Myocyte (in vitro differentiated cells): Measurements from ENCODE around the gene GALR2. TPM values are rescaled to one million over a fixed set of nuclear protein-coding genes. Genes with fewer than 3 reads are reported as not detected.
"Not testable (repeated sequence)": the region's sequence is repeated elsewhere in the genome, so short reads cannot be mapped to it uniquely, and the experiment has no call there.

Experiments
- DNase-seq: peaks from one replicate; pipeline ENCODE4 v3.0.0-alpha.2; 2012; ENCODE audit warnings: low read depth
- polyA plus RNA-seq: library from polyadenylated mRNA; unstranded; fragments of >200 nt; gene quantifications from one replicate; pipeline ENCODE4 v1.2.1, GENCODE V29; 2012; ENCODE audit warnings: missing spikeins
- total RNA-seq: library from RNA; depleted of rRNA; stranded (reverse); fragments of >200 nt; gene quantifications from 2 replicates; pipeline ENCODE4 v1.2.3, GENCODE V29; 2014

Gene GALR2, protein sequence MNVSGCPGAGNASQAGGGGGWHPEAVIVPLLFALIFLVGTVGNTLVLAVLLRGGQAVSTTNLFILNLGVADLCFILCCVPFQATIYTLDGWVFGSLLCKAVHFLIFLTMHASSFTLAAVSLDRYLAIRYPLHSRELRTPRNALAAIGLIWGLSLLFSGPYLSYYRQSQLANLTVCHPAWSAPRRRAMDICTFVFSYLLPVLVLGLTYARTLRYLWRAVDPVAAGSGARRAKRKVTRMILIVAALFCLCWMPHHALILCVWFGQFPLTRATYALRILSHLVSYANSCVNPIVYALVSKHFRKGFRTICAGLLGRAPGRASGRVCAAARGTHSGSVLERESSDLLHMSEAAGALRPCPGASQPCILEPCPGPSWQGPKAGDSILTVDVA
- not detected in 2 replicates for total RNA-seq
- 0.09 TPM for polyA plus RNA-seq

GRCh38 chr17:76074390-76075363 lies at the start of gene GALR2:
GALR2 (plus strand) TSS chr17:76074781; CDS start chr17:76074884, 103 bp downstream.
- no peak for DNase-seq

DNA sequence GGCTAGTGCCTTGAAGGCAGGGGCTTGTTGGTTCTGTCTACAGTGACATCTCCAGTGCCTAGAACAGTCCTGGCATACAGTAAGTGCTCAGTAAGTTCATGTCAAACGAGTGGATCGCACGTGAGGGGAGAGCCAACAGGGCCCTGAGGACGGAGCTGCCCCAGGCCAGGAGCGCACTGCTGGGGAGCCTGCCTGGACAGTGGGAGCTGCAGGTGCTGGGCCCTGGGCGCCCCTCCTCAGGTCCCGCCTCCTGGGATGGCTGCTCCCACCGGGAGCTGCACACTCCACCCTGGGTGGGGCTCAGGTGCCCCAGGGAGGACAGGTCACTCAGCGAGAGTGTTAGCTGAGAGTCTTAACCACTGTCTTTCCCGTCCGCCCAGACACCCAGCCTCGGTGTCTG lies 49.3 kb upstream of the GALR2 start:
- no peak for DNase-seq

DNA sequence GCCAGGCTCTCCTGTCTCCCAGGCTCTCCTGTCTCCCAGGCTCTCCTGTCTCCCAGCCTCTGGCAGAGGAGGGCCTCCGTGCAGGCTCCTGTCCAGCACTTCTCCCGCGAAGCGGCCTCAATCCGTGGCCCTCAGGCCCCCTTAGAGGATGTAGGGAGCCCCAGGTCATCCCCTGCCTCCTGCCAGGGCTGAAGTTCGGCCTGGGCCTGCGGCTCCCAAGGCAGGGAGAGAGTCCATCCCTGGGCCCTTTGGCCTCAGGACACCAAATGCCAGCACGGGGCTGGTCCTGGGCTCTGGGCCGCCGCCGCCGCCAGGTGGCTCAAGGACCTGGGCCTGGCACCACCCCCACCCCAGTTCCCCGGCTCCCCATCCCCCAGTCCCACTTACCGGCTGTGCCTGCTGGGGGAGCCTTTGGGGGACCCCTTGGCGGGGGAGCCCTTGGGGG lies 47.8 kb upstream of the GALR2 start:
- DNase-seq = no peak

- DNase-seq = no peak
These were observed 47.3 kb upstream of the GALR2 start, which contains the start of gene EVPL for GRCh38 chr17:76027159-76027839. EVPL (minus strand) TSS chr17:76027306; CDS start chr17:76027198, 108 bp downstream.

- DNase-seq = no peak
These were observed 42.4 kb upstream of the GALR2 start for GRCh38 chr17:76032073-76032779.

DNA sequence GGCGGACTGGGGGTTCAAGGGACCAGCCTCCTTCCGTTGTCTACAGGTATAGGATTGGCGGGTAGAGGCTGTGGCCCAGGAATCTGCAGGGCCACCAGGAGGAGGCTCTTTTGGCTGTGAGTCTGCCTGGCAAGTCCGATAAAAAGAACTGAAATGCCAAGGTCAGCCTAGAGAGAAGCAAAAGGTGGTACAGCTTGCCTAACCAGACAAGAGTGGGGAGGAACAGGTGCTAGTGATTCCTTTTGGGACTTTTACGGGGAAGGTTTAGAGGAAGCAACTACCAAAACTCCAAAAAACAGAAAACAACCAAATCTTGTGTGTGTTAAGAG lies 41.8 kb upstream of the GALR2 start:
- DNase-seq = no peak

GRCh38 chr17:76033139-76033538 lies 41.4 kb upstream of the GALR2 start:
- DNase-seq = no peak

- no peak for DNase-seq
These were observed 39.9 kb upstream of the GALR2 start for GRCh38 chr17:76034428-76035350.

DNA sequence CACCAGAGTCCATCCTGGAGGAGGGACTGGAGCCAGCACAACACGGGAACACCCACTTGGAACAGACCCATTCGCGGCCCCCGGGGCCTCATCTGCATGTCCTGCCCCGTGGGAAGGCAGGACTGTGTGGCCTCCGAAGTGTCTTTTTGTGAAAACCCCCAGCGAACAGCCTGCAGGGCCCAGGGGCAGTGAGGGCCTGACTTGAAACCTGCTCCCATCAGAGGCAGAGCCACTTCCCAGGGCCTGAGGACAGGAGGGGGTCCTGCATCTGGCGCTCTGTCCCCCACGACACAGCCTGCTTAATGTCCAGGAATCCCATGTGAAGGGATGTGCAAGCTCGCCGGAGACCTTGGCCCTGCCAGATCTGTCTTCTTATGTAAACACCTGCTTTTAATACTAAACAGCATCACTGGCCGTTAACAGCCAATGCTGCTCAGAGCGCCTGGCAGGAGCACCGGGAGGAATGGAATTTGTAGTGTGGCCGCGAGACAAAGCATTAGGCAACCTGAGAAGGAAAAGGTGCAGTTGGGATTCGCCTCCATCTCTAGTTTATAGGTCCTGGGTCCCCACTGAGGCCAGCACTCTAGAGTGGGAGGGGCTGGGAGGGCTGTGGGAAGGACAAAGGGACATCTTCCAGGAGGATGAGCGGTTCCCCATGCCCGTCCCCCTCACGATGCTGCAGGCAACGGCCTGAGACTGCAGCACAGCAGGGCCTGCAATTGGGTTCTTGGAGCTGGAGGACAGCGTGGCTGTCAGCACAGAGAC lies 37.9 kb upstream of the GALR2 start:
- DNase-seq = no peak

DNA sequence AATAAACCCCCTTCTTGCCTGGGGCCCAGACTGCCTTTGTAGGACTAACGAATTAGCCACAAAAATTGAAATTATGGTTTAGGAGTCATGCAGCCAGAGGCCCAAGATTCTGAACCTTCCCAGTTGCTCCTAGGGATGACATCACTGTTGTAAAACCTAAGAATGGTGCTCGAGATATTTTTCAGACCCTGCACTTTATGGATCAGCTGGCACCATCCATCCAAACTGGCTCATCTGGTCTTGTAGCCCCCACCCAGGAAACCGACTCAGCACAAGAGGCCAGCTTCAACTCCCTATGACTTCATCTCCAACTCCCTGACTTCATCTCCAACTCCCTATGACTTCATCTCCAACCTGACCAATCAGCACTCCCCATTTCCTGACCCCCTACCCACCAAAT lies 36.5 kb upstream of the GALR2 start:
- DNase-seq = peak; percentile 13

- no peak for DNase-seq
These were observed 35.5 kb upstream of the GALR2 start for GRCh38 chr17:76039121-76039520.

DNA sequence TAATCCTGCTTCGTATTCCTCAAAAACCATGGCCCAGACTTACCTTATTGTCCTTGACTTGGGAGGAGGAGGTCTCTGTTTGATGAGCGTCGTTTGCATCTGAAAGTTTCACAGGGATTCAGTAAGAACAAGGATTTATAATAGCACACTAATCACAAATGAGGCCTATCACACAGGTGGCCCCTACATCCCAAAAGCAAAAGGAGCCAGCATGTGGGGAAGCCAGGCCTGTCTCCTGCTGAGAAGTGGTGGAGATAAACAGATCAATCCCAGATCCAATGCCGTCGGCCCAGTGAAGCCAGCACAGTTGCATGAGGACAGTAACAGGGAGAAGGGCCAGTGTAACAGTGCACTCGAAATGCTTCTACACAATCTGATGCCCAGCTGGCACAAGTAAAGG lies 34.2 kb upstream of the GALR2 start:
- DNase-seq = no peak

DNA sequence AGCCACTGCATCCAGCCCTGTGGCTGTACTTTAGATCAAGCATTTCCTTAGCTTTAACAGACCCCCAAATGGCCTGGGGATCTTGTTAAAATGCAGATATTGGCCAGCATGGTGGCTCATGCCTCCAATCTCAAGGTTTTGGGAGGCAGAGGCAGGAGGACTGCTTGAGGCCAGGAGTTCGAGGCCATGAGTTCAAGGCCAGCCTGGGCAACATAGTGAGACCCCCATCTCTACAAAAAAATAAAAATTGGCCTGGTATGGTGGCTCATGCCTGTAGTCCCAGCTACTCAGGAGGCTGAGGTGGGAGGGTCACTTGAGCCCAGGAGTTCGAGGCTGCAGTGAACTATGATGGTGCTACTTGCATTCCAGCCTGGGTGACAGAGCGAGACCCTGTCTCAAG lies 31.7 kb upstream of the GALR2 start:
- DNase-seq = not testable (repeated sequence)

DNA sequence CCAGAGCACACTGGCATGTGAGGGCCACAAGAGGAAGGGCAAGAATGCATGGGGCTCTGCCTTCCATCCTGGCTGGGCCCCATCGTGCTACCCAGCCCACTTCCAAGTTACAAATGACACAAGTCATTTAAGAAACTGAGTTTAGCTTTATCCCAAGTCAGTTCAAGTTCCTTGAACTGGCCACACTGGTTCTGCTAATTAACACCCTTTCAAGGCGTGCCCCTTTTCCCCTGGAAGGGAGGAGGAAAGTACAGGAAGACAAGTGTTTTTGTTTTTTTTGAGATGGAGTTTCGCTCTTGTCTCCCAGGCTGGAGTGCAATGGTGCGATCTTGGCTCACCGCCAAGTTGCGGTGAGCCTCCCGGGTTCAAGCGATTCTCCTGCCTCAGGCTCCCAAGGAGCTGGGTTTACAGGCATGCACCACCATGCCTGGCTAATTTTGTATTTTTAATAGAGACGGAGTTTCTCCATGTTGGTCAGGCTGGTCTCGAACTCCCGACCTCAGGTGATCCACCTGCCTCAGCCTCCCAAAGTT lies 30.0 kb upstream of the GALR2 start:
- DNase-seq = not testable (repeated sequence)

DNA sequence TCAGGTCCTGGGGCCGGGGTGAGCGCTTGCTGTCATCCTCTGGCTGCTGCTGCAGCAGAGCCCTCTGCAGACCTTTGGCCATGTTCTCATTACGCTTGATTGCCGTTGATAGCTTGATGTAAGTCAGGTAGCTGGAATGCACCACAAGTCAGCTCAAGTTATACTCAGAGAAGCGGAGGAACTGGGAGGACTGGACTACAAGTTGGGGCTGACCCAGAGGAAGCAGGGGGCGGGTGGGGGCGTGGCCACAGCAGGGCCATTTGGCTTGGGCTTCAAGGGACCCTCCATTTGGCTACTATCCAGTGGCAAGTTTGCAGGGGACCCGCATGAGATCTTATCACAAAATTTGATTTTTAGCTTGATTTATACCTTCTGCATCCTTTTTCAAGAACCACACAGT lies 28.5 kb upstream of the GALR2 start:
- DNase-seq = no peak

GRCh38 chr17:76048025-76048605 lies 26.5 kb upstream of the GALR2 start:
- no peak for DNase-seq

- DNase-seq = peak; percentile 50
These were observed 25.9 kb upstream of the GALR2 start for GRCh38 chr17:76048711-76049110.

GRCh38 chr17:76049239-76049638 lies 25.3 kb upstream of the GALR2 start:
- peak; percentile 24 for DNase-seq
